HepG2 (cell line): ENCODE data around the gene C16orf90. TPM values are rescaled to one million over a fixed set of nuclear protein-coding genes. Genes with fewer than 3 reads are reported as not detected.
"Not testable (repeated sequence)": the region's sequence is repeated elsewhere in the genome, so short reads cannot be mapped to it uniquely, and the experiment has no call there.

Experiments used
- ATAC-seq: fragments of 200-7000 bp; cut with Tn5 transposase; 3 replicates; pipeline ENCODE4 v1.9.1; 2020; ENCODE audit warnings: mild to moderate bottlenecking, moderate library complexity
- BruUV-seq: library from RNA; stranded (reverse); fragments of 400-500 nt; replicated peaks from 2 replicates; lab custom pipeline; 2021; lab: Mats Ljungman, UMichigan
- CTCF ChIA-PET: fragments of 300-600 bp; formaldehyde crosslinking; extraction: SDS; loops from one replicate; lab custom pipeline; 2021; ENCODE audit warnings: low total read pairs, inconsistent platforms, low intra/inter-chr PET ratio; lab: Yijun Ruan, JAX
- POLR2A ChIA-PET: fragments of 350-600 bp; sonication (Branson Sonifier 250); formaldehyde crosslinking; loops from one replicate; lab custom pipeline; 2020; ENCODE audit warnings: antibody characterized with exemption, inconsistent platforms; lab: Yijun Ruan, JAX
- DNase-seq: peaks from one replicate; pipeline ENCODE4 v3.0.0-alpha.2; 2015; ENCODE audit warnings: low spot score
- FAIRE-seq: peaks from 3 replicates; lab custom pipeline; 2011; peaks lifted over from hg19 to GRCh38; lab: Jason Lieb, UNC
- H2AFZ ChIP-seq: one replicate; pipeline ENCODE4 v1.6.1; 2011; ENCODE audit warnings: low read length, inconsistent platforms
- H3K27ac ChIP-seq: fragments of 300-600 bp; 3 replicates; pipeline ENCODE4 v1.8.0; 2011; ENCODE audit warnings: mixed run types, mild to moderate bottlenecking, mixed read lengths, low read length, inconsistent platforms; ENCODE audit not compliant: insufficient read depth; ENCODE audit errors: extremely low read length
- H3K27me3 ChIP-seq, 2 experiments: fragments of 200-600 bp in 1 of 2; 2 replicates in 1 of 2; 3 replicates in 1 of 2; pipeline versions ENCODE4 v1.6.0 to v1.8.0; 2011; ENCODE audit warnings: low read length in 2 of 2, mild to moderate bottlenecking in 2 of 2, moderate library complexity in 2 of 2, inconsistent platforms in 1 of 2; ENCODE audit not compliant: insufficient read depth in 2 of 2, control insufficient read depth in 1 of 2
- H3K36me3 ChIP-seq, 2 experiments: fragments of 200-600 bp in 1 of 2; replicated peaks in 1 of 2; 2 replicates in 1 of 2; 3 replicates in 1 of 2; pipeline versions ENCODE4 v1.5.1 to v1.8.0; 2011; ENCODE audit warnings: low read length in 2 of 2, inconsistent platforms in 1 of 2; ENCODE audit not compliant: insufficient read depth in 2 of 2, control insufficient read depth in 1 of 2
- H3K4me1 ChIP-seq: 2 replicates; pipeline ENCODE4 v1.5.1; 2012; ENCODE audit warnings: low read length, inconsistent platforms; ENCODE audit not compliant: insufficient read depth
- H3K4me2 ChIP-seq: 2 replicates; pipeline ENCODE4 v1.6.0; 2011; ENCODE audit warnings: low read depth, low read length, inconsistent platforms
- H3K4me3 ChIP-seq, 3 experiments: fragments of 200-600 bp in 1 of 3; sonication (generic), shearing (Covaris generic) in 1 of 3; replicated peaks in 1 of 3; 2 replicates each; pipeline ENCODE4 v1.5.1; 2011 to 2016; ENCODE audit warnings: low read length in 3 of 3, inconsistent platforms in 2 of 3, low read depth in 2 of 3, mild to moderate bottlenecking in 2 of 3, control low read depth in 1 of 3, mixed read lengths in 1 of 3; ENCODE audit not compliant: insufficient read depth in 1 of 3
- H3K79me2 ChIP-seq: one replicate; pipeline ENCODE4 v1.6.1; 2011; ENCODE audit warnings: low read length, inconsistent platforms; ENCODE audit not compliant: insufficient read depth
- H3K9ac ChIP-seq: 2 replicates; pipeline ENCODE4 v1.6.0; 2011; ENCODE audit warnings: mild to moderate bottlenecking, low read depth, low read length, inconsistent platforms; ENCODE audit not compliant: insufficient read depth
- H3K9me3 ChIP-seq: 2 replicates; pipeline ENCODE4 v1.5.1; 2012; ENCODE audit warnings: mild to moderate bottlenecking, low read length
- H4K20me1 ChIP-seq: 2 replicates; pipeline ENCODE4 v1.6.0; 2011; ENCODE audit warnings: inconsistent platforms, mild to moderate bottlenecking, low read length, moderate library complexity; ENCODE audit not compliant: insufficient read depth
- AGO2 ChIP-seq: fragments of 200-400 bp; formaldehyde crosslinking; optimal IDR thresholded peaks from 2 replicates; pipeline ENCODE3; 2017; ENCODE audit warnings: mild to moderate bottlenecking, low read depth, low read length, moderate library complexity
- FOXP1 ChIP-seq, 2 experiments: fragments of 450-650 bp in 1 of 2; IDR thresholded peaks; 2 replicates each; pipeline ENCODE4 v1.6.1; 2017 to 2018; ENCODE audit warnings: antibody characterized with exemption in 1 of 2
- PAWR ChIP-seq: sonication (generic); formaldehyde crosslinking; IDR thresholded peaks from 2 replicates; pipeline ENCODE4 v1.4.0; 2020; ENCODE audit warnings: missing genetic modification reagents, mild to moderate bottlenecking, borderline replicate concordance
- ZNF10 ChIP-seq: sonication (generic); formaldehyde crosslinking; IDR thresholded peaks from 2 replicates; pipeline ENCODE4 v1.4.0; 2020; ENCODE audit warnings: mild to moderate bottlenecking, low read depth, missing genetic modification reagents, borderline replicate concordance
- WGBS: methylation state at CpG from one replicate; pipeline ENCODE4 v1.1.6; 2017; ENCODE audit warnings: low lambda C conversion rate; 5-methylcytosine and 5-hydroxymethylcytosine counted together
- in situ Hi-C: cut with HindIII; loops from 2 replicates; pipeline ENCODE4 v1.10.0; 2017; ENCODE audit warnings: low pct_unique_long_range_greater_than_20kb; ENCODE audit not compliant: extremely low pct_ligation_motif_present
- intact Hi-C: fragments of 100-400 bp; cut with micrococcal nuclease; formaldehyde crosslinking; loops from one replicate; pipeline ENCODE4 v1.10.0; 2022; ENCODE audit not compliant: unreplicated experiment
- polyA plus RNA-seq, 8 experiments: library from polyadenylated mRNA; depleted of rRNA in 3 of 8; stranded (reverse) in 7 of 8; unstranded in 1 of 8; fragments of >200 nt; fragmentation: Illumina TruSeq in 4 of 8; extraction: Trizol in 4 of 8; gene quantifications; 2 replicates each; pipeline versions ENCODE4 v1.2.1 to v1.2.3, GENCODE V29; 2011 to 2016; ENCODE audit warnings: low read depth in 4 of 8, missing spikeins in 1 of 8, mixed read lengths in 1 of 8; ENCODE audit not compliant: insufficient read depth in 1 of 8
- total RNA-seq, 5 experiments: library from RNA; depleted of rRNA; stranded (reverse); fragments of >200 nt; fragmentation: Illumina TruSeq; extraction: Trizol; gene quantifications; 2 replicates each; pipeline ENCODE4 v1.2.3, GENCODE V29; 2016; ENCODE audit warnings: low read depth in 1 of 5

Gene C16orf90
- total and polyA plus RNA-seq, 2 of the 13 experiments (the other 11 are each of a cell fraction or from before 2014, with no cell fraction given) = not detected

- Histone ChIP-seq H3K4me2 (no peak overlapping the region), H3K36me3 (peaks cover 11 to 32% of the 10 kb centered on the region in 2 experiments; a peak in 4 of 5 replicates), H3K9ac (no peak overlapping the region), H3K4me3 (no peak overlapping the region), H3K9me3 (no peaks in the 10 kb centered on the region), H3K79me2 (peaks cover 83% of the 10 kb centered on the region), H2AFZ (no peak overlapping the region), H4K20me1 (peaks cover 47% of the 10 kb centered on the region; the same call in 1 of the 2 replicates), H3K4me1 (0 out of 2 replicates have a peak, but pooled peaks cover 4% of the 10 kb centered on the region), H3K27me3 (no peaks in the 10 kb centered on the region), H3K27ac (no peak overlapping the region)
- intact Hi-C loops = no loop called here
- BruUV-seq = no TSS peak
- WGBS = 90% methylated on average over 9 of the region's 16 CpGs
- in situ Hi-C loops = no loop called here
- no peak for FAIRE-seq
- TF ChIP-seq PAWR (CRISPR knock-in tag) (no peak), AGO2 (peak; percentile 35), ZNF10 (CRISPR knock-in tag) (no peak)
- CTCF ChIA-PET = no interaction called here
- no peak for DNase-seq
- POLR2A ChIA-PET = no interaction called here
- ATAC-seq = no peak
Measured at GRCh38 chr16:3474136-3474779, 21.0 kb downstream of the C16orf90 start.

GRCh38 chr16:3473596-3473943, 21.7 kb downstream of the C16orf90 start:
- 90% methylated on average over 3 of the region's 3 CpGs for WGBS
- H3K9ac ChIP-seq; DNase-seq; H2AFZ ChIP-seq; FAIRE-seq; H3K27me3 ChIP-seq; H3K4me1 ChIP-seq; POLR2A ChIA-PET; H3K9me3 ChIP-seq; in situ Hi-C loops; H3K4me2 ChIP-seq; BruUV-seq; intact Hi-C loops; H3K27ac ChIP-seq; ATAC-seq; H3K4me3 ChIP-seq; CTCF ChIA-PET; TF ChIP-seq FOXP1 (CRISPR knock-in tag; IDR thresholded peaks at IDR 0.05): not testable (repeated sequence)
- peak; percentile 66; the same call in 1 of the 2 replicates for TF ChIP-seq FOXP1 (IDR thresholded peaks at IDR 0.05)
- peaks cover 85% of the 10 kb centered on the region for H3K79me2 ChIP-seq
- H3K36me3 ChIP-seq = peaks cover 11 to 27% of the 10 kb centered on the region in 2 experiments; a peak in 4 of 5 replicates
- H4K20me1 ChIP-seq = peaks cover 53% of the 10 kb centered on the region; the same call in 1 of the 2 replicates
